Chondrocyte (in vitro differentiated cells): ENCODE results near the gene UBE2O. TPM values are rescaled to one million over a fixed set of nuclear protein-coding genes. Genes with fewer than 3 reads are reported as not detected.

ENCODE experiments used
- total RNA-seq: library from RNA; stranded (reverse); gene quantifications from 3 replicates; pipeline ENCODE4 v1.2.1, GENCODE V29; 2021

Gene UBE2O
- total RNA-seq, 1 donor from 2014 or later = 22.1 TPM

Other genes with a start within 250 kb of the UBE2O start
- 1.1 to 1.5 TPM (median 1.4 TPM) in 3 replicates for gene RNF157, start 212.7 kb downstream of the UBE2O start, total RNA-seq
- 6.7 to 14.1 TPM (median 13.2 TPM) in 3 replicates for gene UBALD2, start 187.8 kb downstream of the UBE2O start, total RNA-seq
- 4.7 to 5.2 TPM (median 5.0 TPM) in 3 replicates for gene QRICH2, start 144.9 kb downstream of the UBE2O start, total RNA-seq
- gene PRPSAP1, start 99.2 kb downstream of the UBE2O start, total RNA-seq = 41.4 to 59.0 TPM (median 55.3 TPM) in 3 replicates
- 5.8 to 12.8 TPM (median 12.7 TPM) in 3 replicates for gene SPHK1, start 68.5 kb downstream of the UBE2O start, total RNA-seq
- gene AANAT, start 14.5 kb upstream of the UBE2O start, total RNA-seq = not detected in 3 replicates
- gene RHBDF2, start 48.3 kb upstream of the UBE2O start, total RNA-seq = 4.7 to 5.4 TPM (median 4.9 TPM) in 3 replicates
- 0.48 to 5.4 TPM (median 4.6 TPM) in 3 replicates for gene CYGB, start 84.6 kb upstream of the UBE2O start, total RNA-seq
- 0.55 to 1.0 TPM (median 0.92 TPM) in 3 replicates for gene PRCD, start 86.9 kb upstream of the UBE2O start, total RNA-seq
- 1.5 to 3.0 TPM (median 2.8 TPM) in 3 replicates for gene ST6GALNAC2, start 132.7 kb upstream of the UBE2O start, total RNA-seq
- gene ST6GALNAC1, start 190.6 kb upstream of the UBE2O start, total RNA-seq = not detected in 3 replicates